GM12878 (cell line): Measurements from ENCODE around the gene ARHGAP11B.
"Not testable (repeated sequence)": the region's sequence is repeated elsewhere in the genome, so short reads cannot be mapped to it uniquely, and the experiment has no call there.

Experiments used
- EP300 ChIP-seq, 2 experiments: fragments of 150-350 bp in 1 of 2; IDR thresholded peaks; 2 replicates each; pipeline ENCODE4 v1.6.1; 2011 to 2012; ENCODE audit warnings: low read depth in 2 of 2, low read length in 2 of 2, borderline replicate concordance in 1 of 2, improper control_type of control experiment in 1 of 2, inconsistent platforms in 1 of 2; ENCODE audit not compliant: control insufficient read depth in 1 of 2
- KLF5 ChIP-seq: fragments of 450-650 bp; IDR thresholded peaks from 2 replicates; pipeline ENCODE4 v1.6.1; 2014; ENCODE audit warnings: mild to moderate bottlenecking; ENCODE audit not compliant: partially characterized antibody
- POLR2A ChIP-seq: IDR thresholded peaks from 2 replicates; pipeline ENCODE4 v1.6.1; 2011; ENCODE audit warnings: low read depth, mild to moderate bottlenecking, low read length
- POLR2AphosphoS5 ChIP-seq: IDR thresholded peaks from 2 replicates; pipeline ENCODE4 v1.6.1; 2011; ENCODE audit warnings: mild to moderate bottlenecking, low read length, inconsistent platforms
- RAD21 ChIP-seq: IDR thresholded peaks from 2 replicates; pipeline ENCODE4 v1.6.1; 2011; ENCODE audit warnings: mild to moderate bottlenecking, low read depth, low read length, moderate library complexity; ENCODE audit not compliant: insufficient read depth
- TF ChIP-seq, protein P1 (sequence below), 3 experiments: IDR thresholded peaks in 2 of 3; conservative IDR thresholded peaks in 1 of 3; 2 replicates each; pipeline ENCODE4 v1.5.1; 2011; ENCODE audit warnings: low read depth in 3 of 3, low read length in 3 of 3, mild to moderate bottlenecking in 3 of 3, control low read depth in 2 of 3, moderate library complexity in 2 of 3, inconsistent platforms in 1 of 3, mixed read lengths in 1 of 3; ENCODE audit not compliant: control insufficient read depth in 2 of 3, insufficient read depth in 1 of 3; ENCODE audit errors: extremely low read depth in 1 of 3

DNA sequence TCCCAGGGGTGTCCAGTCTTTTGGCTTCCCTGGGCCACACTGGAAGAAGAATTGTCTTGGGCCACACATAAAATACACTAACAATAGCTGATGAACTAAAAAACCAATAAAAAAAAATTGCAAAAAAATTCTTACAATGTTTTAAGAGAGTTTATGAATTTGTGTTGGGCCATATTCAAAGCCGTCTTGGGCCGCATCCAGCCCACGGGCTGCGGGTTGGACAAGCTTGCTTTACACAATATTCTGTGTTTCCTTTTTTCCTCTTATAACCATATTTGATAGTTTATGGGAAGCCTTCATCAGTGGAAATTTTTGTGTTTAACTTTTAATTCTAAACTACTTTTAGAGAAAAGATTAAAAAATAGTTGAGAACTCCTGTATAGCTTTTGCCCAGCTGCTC is 45.2 kb upstream of the ARHGAP11B start:
- TF ChIP-seq POLR2AphosphoS5; EP300 (IDR thresholded peaks at IDR 0.05; ENCODE audit: borderline replicate concordance in 1 of 2, control insufficient read depth in 1 of 2, low read depth in 2 of 2, low read length in 2 of 2); KLF5; RAD21; POLR2A: not testable (repeated sequence)
- TF ChIP-seq, protein P1, sequence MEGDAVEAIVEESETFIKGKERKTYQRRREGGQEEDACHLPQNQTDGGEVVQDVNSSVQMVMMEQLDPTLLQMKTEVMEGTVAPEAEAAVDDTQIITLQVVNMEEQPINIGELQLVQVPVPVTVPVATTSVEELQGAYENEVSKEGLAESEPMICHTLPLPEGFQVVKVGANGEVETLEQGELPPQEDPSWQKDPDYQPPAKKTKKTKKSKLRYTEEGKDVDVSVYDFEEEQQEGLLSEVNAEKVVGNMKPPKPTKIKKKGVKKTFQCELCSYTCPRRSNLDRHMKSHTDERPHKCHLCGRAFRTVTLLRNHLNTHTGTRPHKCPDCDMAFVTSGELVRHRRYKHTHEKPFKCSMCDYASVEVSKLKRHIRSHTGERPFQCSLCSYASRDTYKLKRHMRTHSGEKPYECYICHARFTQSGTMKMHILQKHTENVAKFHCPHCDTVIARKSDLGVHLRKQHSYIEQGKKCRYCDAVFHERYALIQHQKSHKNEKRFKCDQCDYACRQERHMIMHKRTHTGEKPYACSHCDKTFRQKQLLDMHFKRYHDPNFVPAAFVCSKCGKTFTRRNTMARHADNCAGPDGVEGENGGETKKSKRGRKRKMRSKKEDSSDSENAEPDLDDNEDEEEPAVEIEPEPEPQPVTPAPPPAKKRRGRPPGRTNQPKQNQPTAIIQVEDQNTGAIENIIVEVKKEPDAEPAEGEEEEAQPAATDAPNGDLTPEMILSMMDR (IDR thresholded peaks at IDR 0.05 in 2 of 3, conservative IDR thresholded peaks at IDR 0.05 in 1 of 3; ENCODE audit: control insufficient read depth in 2 of 3, extremely low read depth in 1 of 3, insufficient read depth in 1 of 3, low read depth in 3 of 3, low read length in 3 of 3): not testable (repeated sequence)
